Activated B cell treated with CpG ODN at 0.5 μM for 24 hours (primary cell): Measurements from ENCODE around the gene CLK4. TPM values are rescaled to one million over a fixed set of nuclear protein-coding genes. Genes with fewer than 3 reads are reported as not detected.

Source experiments
- ATAC-seq: fragments of 200-7000 bp; cut with Tn5 transposase; one replicate; pipeline ENCODE4 v1.10.0; 2021; ENCODE audit warnings: low read depth, mild to moderate bottlenecking, moderate library complexity
- CTCF ChIA-PET: fragments of 350-600 bp; sonication (Branson Sonifier 250); formaldehyde crosslinking; loops from one replicate; lab custom pipeline; 2021; ENCODE audit warnings: antibody characterized with exemption; lab: Charles Lee
- POLR2A ChIA-PET: fragments of 350-600 bp; sonication (Branson Sonifier 250); formaldehyde crosslinking; loops from one replicate; lab custom pipeline; 2021; ENCODE audit warnings: antibody characterized with exemption; lab: Charles Lee
- DNase-seq: peaks from one replicate; pipeline ENCODE4 v3.0.0; 2022
- H3K27ac Mint-ChIP-seq: one replicate; pipeline ENCODE4 v1.8.0; 2020; ENCODE audit warnings: mixed read lengths
- H3K27me3 Mint-ChIP-seq: one replicate; pipeline ENCODE4 v1.8.0; 2021; ENCODE audit warnings: mixed read lengths
- H3K36me3 Mint-ChIP-seq: one replicate; pipeline ENCODE4 v1.8.0; 2021; ENCODE audit warnings: low read depth, mixed read lengths
- H3K4me1 Mint-ChIP-seq: one replicate; pipeline ENCODE4 v1.8.0; 2021; ENCODE audit warnings: mixed read lengths
- H3K4me3 Mint-ChIP-seq: one replicate; pipeline ENCODE4 v1.8.0; 2020; ENCODE audit warnings: mild to moderate bottlenecking, mixed read lengths
- H3K9me3 Mint-ChIP-seq: one replicate; pipeline ENCODE4 v1.8.0; 2020; ENCODE audit warnings: mixed read lengths
- CTCF ChIP-seq: fragments of 200-600 bp; IDR thresholded peaks from one replicate; pipeline ENCODE4 v1.8.0; 2022; ENCODE audit warnings: antibody characterized with exemption, mild to moderate bottlenecking
- intact Hi-C: fragments of 100-400 bp; cut with micrococcal nuclease; formaldehyde crosslinking; loops from one replicate; pipeline ENCODE4 v1.15.1; 2024
- total RNA-seq: library from RNA; stranded (reverse); gene quantifications from 2 replicates; pipeline ENCODE4 v1.2.3, GENCODE V29; 2022

The CLK4 gene
- total RNA-seq, 1 donor from 2014 or later = 65.3 TPM

- H3K4me1 Mint-ChIP-seq = no peaks in the 10 kb centered on the region
- peaks cover 42% of the 10 kb centered on the region for H3K27me3 Mint-ChIP-seq
- peaks cover 3% of the 10 kb centered on the region for H3K36me3 Mint-ChIP-seq
- POLR2A ChIA-PET = no interaction called here
- no peak for DNase-seq
- H3K4me3 Mint-ChIP-seq = no peak overlapping the region
- intact Hi-C loops = no loop called here
- CTCF ChIA-PET = no interaction called here
- TF ChIP-seq CTCF = no peak
- H3K9me3 Mint-ChIP-seq = peaks cover 6% of the 10 kb centered on the region
- H3K27ac Mint-ChIP-seq = no peak overlapping the region
- ATAC-seq = no peak
Measured at GRCh38 chr5:178576591-178577351, 50.1 kb downstream of the CLK4 start.

GRCh38 chr5:178573216-178573615 lies 53.6 kb downstream of the CLK4 start:
- no peak for TF ChIP-seq CTCF
- no peak for ATAC-seq
- no peaks in the 10 kb centered on the region for H3K4me1 Mint-ChIP-seq
- intact Hi-C loops = no loop called here
- peaks cover 3% of the 10 kb centered on the region for H3K36me3 Mint-ChIP-seq
- H3K27ac Mint-ChIP-seq = no peak overlapping the region
- H3K4me3 Mint-ChIP-seq = no peak overlapping the region
- POLR2A ChIA-PET = no interaction called here
- DNase-seq = no peak
- peaks cover 35% of the 10 kb centered on the region for H3K27me3 Mint-ChIP-seq
- CTCF ChIA-PET = no interaction called here
- peaks cover 6% of the 10 kb centered on the region for H3K9me3 Mint-ChIP-seq

- TF ChIP-seq CTCF = no peak
- H3K9me3 Mint-ChIP-seq = peaks cover 6% of the 10 kb centered on the region
- H3K36me3 Mint-ChIP-seq = peaks cover 3% of the 10 kb centered on the region
- intact Hi-C loops = no loop called here
- no peak overlapping the region for H3K4me3 Mint-ChIP-seq
- ChIA-PET POLR2A (no interaction called here), CTCF (no interaction called here)
- ATAC-seq = no peak
- H3K27me3 Mint-ChIP-seq = peaks cover 38% of the 10 kb centered on the region
- no peak overlapping the region for H3K27ac Mint-ChIP-seq
- no peaks in the 10 kb centered on the region for H3K4me1 Mint-ChIP-seq
- DNase-seq = no peak
Measured at GRCh38 chr5:178572617-178573016, 54.2 kb downstream of the CLK4 start.

GRCh38 chr5:178569485-178569884 lies 57.4 kb downstream of the CLK4 start:
- POLR2A ChIA-PET = no interaction called here
- H3K27me3 Mint-ChIP-seq = peaks cover 28% of the 10 kb centered on the region
- no peaks in the 10 kb centered on the region for H3K4me1 Mint-ChIP-seq
- no peak overlapping the region for H3K27ac Mint-ChIP-seq
- intact Hi-C loops = no loop called here
- ATAC-seq = no peak
- DNase-seq = no peak
- CTCF ChIA-PET = no interaction called here
- peaks cover 6% of the 10 kb centered on the region for H3K9me3 Mint-ChIP-seq
- H3K36me3 Mint-ChIP-seq = peaks cover 3% of the 10 kb centered on the region
- no peak for TF ChIP-seq CTCF
- no peak overlapping the region for H3K4me3 Mint-ChIP-seq

- DNase-seq (no peak), ATAC-seq (no peak)
- Mint-ChIP-seq H3K27ac (no peak overlapping the region), H3K4me1 (peaks cover 4% of the 10 kb centered on the region), H3K4me3 (no peak overlapping the region), H3K36me3 (no peaks in the 10 kb centered on the region), H3K9me3 (peaks cover 3% of the 10 kb centered on the region), H3K27me3 (peaks cover 21% of the 10 kb centered on the region)
- TF ChIP-seq CTCF = no peak
- intact Hi-C loops = no loop called here
- ChIA-PET POLR2A (no interaction called here), CTCF (no interaction called here)
Measured at GRCh38 chr5:178564811-178565550, 61.9 kb downstream of the CLK4 start.
